Cardiac fibroblast (primary cell): ENCODE measurements around the gene PRKN.

Source experiments
- DNase-seq, 2 donors: peaks; one replicate each; pipeline versions ENCODE4 v3.0.0 to v3.0.0-alpha.2; 2010; ENCODE audit warnings: low read depth in 2 of 2
- H3K4me3 ChIP-seq, 2 donors: replicated peaks in 1 of 2; 1 replicate in 1 of 2; 2 replicates in 1 of 2; pipeline ENCODE4 v1.5.1; 2011; ENCODE audit warnings: low read depth in 2 of 2, low read length in 2 of 2, mild to moderate bottlenecking in 2 of 2, moderate library complexity in 1 of 2
- CTCF ChIP-seq: IDR thresholded peaks from one replicate; pipeline ENCODE4 v1.5.1; 2011; ENCODE audit warnings: low read depth, mild to moderate bottlenecking, low read length, inconsistent platforms

PRKN gene

GRCh38 chr6:161641175-161641574, 1086.4 kb downstream of the PRKN start:
- H3K4me3 ChIP-seq: no peak overlapping the region
- TF ChIP-seq CTCF: no peak
- DNase-seq: no peak

GRCh38 chr6:161639772-161640171, 1087.8 kb downstream of the PRKN start:
- no peak for DNase-seq
- no peak overlapping the region for H3K4me3 ChIP-seq
- no peak for TF ChIP-seq CTCF

- no peak for TF ChIP-seq CTCF
- no peak for DNase-seq
Measured at GRCh38 chr6:161637658-161638057, 1089.9 kb downstream of the PRKN start.

GRCh38 chr6:161636882-161637430, 1090.6 kb downstream of the PRKN start:
- H3K4me3 ChIP-seq: no peak overlapping the region
- DNase-seq: no peak
- no peak for TF ChIP-seq CTCF

More at GRCh38 chr6:161637658-161638057, 1089.9 kb downstream of the PRKN start:
- no peak overlapping the region for H3K4me3 ChIP-seq

- DNase-seq: no peak
- H3K4me3 ChIP-seq: no peak overlapping the region
- TF ChIP-seq CTCF: no peak
Measured at GRCh38 chr6:161635975-161636374, 1091.6 kb downstream of the PRKN start.

GRCh38 chr6:161634916-161635315, 1092.7 kb downstream of the PRKN start:
- no peak for DNase-seq
- H3K4me3 ChIP-seq: no peak overlapping the region
- TF ChIP-seq CTCF: no peak

GRCh38 chr6:161631676-161632194, 1095.8 kb downstream of the PRKN start:
- H3K4me3 ChIP-seq: no peak overlapping the region
- peak; percentile 45 to 71 for DNase-seq
- no peak for TF ChIP-seq CTCF
